H9 (cell line): ENCODE measurements around the gene HIPK2. TPM values are rescaled to one million over a fixed set of nuclear protein-coding genes. Genes with fewer than 3 reads are reported as not detected.

ENCODE experiments used
- DNase-seq: peaks from one replicate; pipeline ENCODE4 v3.0.0-alpha.2; 2017
- H2AFZ ChIP-seq: one replicate; pipeline ENCODE4 v1.6.1; 2013; ENCODE audit warnings: mild to moderate bottlenecking, low read length, control low read depth, moderate library complexity
- H2AK5ac ChIP-seq: 2 replicates; pipeline ENCODE4 v1.6.1; 2013; ENCODE audit warnings: low read length, control low read depth, mixed read lengths; ENCODE audit not compliant: insufficient read length
- H2BK120ac ChIP-seq: one replicate; pipeline ENCODE4 v1.6.1; 2013; ENCODE audit warnings: low read depth, mild to moderate bottlenecking, low read length, control low read depth, inconsistent platforms; ENCODE audit not compliant: poor library complexity, severe bottlenecking
- H2BK12ac ChIP-seq: 2 replicates; pipeline ENCODE4 v1.6.1; 2013; ENCODE audit warnings: low read length, control low read depth, mixed read lengths, low read depth; ENCODE audit not compliant: insufficient read length
- H2BK15ac ChIP-seq: 2 replicates; pipeline ENCODE4 v1.6.1; 2013; ENCODE audit warnings: low read depth, low read length, control low read depth
- H2BK20ac ChIP-seq: one replicate; pipeline ENCODE4 v1.6.1; 2013; ENCODE audit warnings: low read depth, mild to moderate bottlenecking, low read length, control low read depth, inconsistent platforms; ENCODE audit not compliant: poor library complexity, severe bottlenecking
- H2BK5ac ChIP-seq: 2 replicates; pipeline ENCODE4 v1.6.1; 2013; ENCODE audit warnings: low read length, control low read depth, mixed read lengths; ENCODE audit not compliant: insufficient read length
- H3K14ac ChIP-seq: 2 replicates; pipeline ENCODE4 v1.6.1; 2013; ENCODE audit warnings: low read length, control low read depth; ENCODE audit not compliant: insufficient read depth
- H3K18ac ChIP-seq: 2 replicates; pipeline ENCODE4 v1.6.1; 2013; ENCODE audit warnings: low read depth, mild to moderate bottlenecking, mixed read lengths, low read length, control low read depth; ENCODE audit not compliant: insufficient read length
- H3K23ac ChIP-seq: 2 replicates; pipeline ENCODE4 v1.6.1; 2013; ENCODE audit warnings: low read length, control low read depth, mixed read lengths, low read depth; ENCODE audit not compliant: insufficient read length
- H3K23me2 ChIP-seq: 2 replicates; pipeline ENCODE4 v1.6.1; 2013; ENCODE audit warnings: low read depth, mild to moderate bottlenecking, mixed read lengths, low read length, control low read depth; ENCODE audit not compliant: insufficient read length, poor library complexity, severe bottlenecking
- H3K27ac ChIP-seq: 2 replicates; pipeline ENCODE4 v1.5.1; 2013; ENCODE audit warnings: low read length, control low read depth, mixed read lengths, low read depth; ENCODE audit not compliant: insufficient read length
- H3K27me3 ChIP-seq: 2 replicates; pipeline ENCODE4 v1.6.1; 2013; ENCODE audit warnings: low read length, control low read depth, inconsistent platforms; ENCODE audit not compliant: insufficient read depth
- H3K4ac ChIP-seq: 2 replicates; pipeline ENCODE4 v1.6.1; 2013; ENCODE audit warnings: low read depth, mild to moderate bottlenecking, control low read depth, inconsistent platforms, low read length, moderate library complexity
- H3K4me1 ChIP-seq: 2 replicates; pipeline ENCODE4 v1.6.1; 2013; ENCODE audit warnings: low read length, control low read depth, inconsistent platforms; ENCODE audit not compliant: insufficient read depth
- H3K4me2 ChIP-seq: 2 replicates; pipeline ENCODE4 v1.6.1; 2013; ENCODE audit warnings: low read length, control low read depth, mixed read lengths; ENCODE audit not compliant: insufficient read length, insufficient read depth
- H3K56ac ChIP-seq: 2 replicates; pipeline ENCODE4 v1.6.1; 2013; ENCODE audit warnings: low read depth, mild to moderate bottlenecking, mixed read lengths, low read length, control low read depth; ENCODE audit not compliant: insufficient read length
- H3K79me1 ChIP-seq: 2 replicates; pipeline ENCODE4 v1.6.1; 2013; ENCODE audit warnings: low read depth, mild to moderate bottlenecking, moderate library complexity, low read length, control low read depth, inconsistent platforms; ENCODE audit not compliant: insufficient read depth, poor library complexity, severe bottlenecking
- H3K79me2 ChIP-seq: 2 replicates; pipeline ENCODE4 v1.6.1; 2013; ENCODE audit warnings: low read length, control low read depth, inconsistent platforms; ENCODE audit not compliant: insufficient read depth
- H3K9ac ChIP-seq: 2 replicates; pipeline ENCODE4 v1.6.1; 2013; ENCODE audit warnings: low read length, control low read depth, mixed read lengths; ENCODE audit not compliant: insufficient read length; ENCODE audit errors: extremely low read depth
- H3K9me3 ChIP-seq: one replicate; pipeline ENCODE4 v1.6.1; 2013; ENCODE audit warnings: low read depth, low read length, inconsistent platforms; ENCODE audit not compliant: control insufficient read depth
- H3T11ph ChIP-seq: one replicate; pipeline ENCODE4 v1.6.1; 2013; ENCODE audit warnings: mild to moderate bottlenecking, low read length, control low read depth, inconsistent platforms
- H4K20me1 ChIP-seq: one replicate; pipeline ENCODE4 v1.6.1; 2013; ENCODE audit not compliant: control insufficient read depth, insufficient read length, insufficient read depth
- H4K5ac ChIP-seq: 2 replicates; pipeline ENCODE4 v1.6.1; 2013; ENCODE audit warnings: low read depth, mild to moderate bottlenecking, mixed read lengths, low read length, control low read depth; ENCODE audit not compliant: insufficient read length
- H4K8ac ChIP-seq: replicated peaks from 2 replicates; pipeline ENCODE4 v1.6.1; 2013; ENCODE audit warnings: low read length, control low read depth, mixed read lengths, low read depth; ENCODE audit not compliant: insufficient read length
- H4K91ac ChIP-seq: 2 replicates; pipeline ENCODE4 v1.6.1; 2013; ENCODE audit warnings: low read depth, mild to moderate bottlenecking, moderate library complexity, mixed read lengths, low read length, control low read depth; ENCODE audit not compliant: insufficient read length
- H3K27ac Mint-ChIP-seq, 3 experiments: 2 replicates in 2 of 3; 3 replicates in 1 of 3; pipeline ENCODE4 v1.8.0; 2020 to 2021; ENCODE audit warnings: mixed read lengths in 3 of 3, mild to moderate bottlenecking in 1 of 3, moderate library complexity in 1 of 3
- H3K27me3 Mint-ChIP-seq: 2 replicates; pipeline ENCODE4 v1.8.0; 2021; ENCODE audit warnings: low read depth, mild to moderate bottlenecking, moderate library complexity, mixed read lengths
- H3K36me3 Mint-ChIP-seq, 3 experiments: 2 replicates in 2 of 3; 3 replicates in 1 of 3; pipeline ENCODE4 v1.8.0; 2020 to 2021; ENCODE audit warnings: low read depth in 3 of 3, mixed read lengths in 3 of 3; ENCODE audit not compliant: insufficient read depth in 1 of 3
- H3K4me1 Mint-ChIP-seq, 2 experiments: 2 replicates each; pipeline ENCODE4 v1.8.0; 2020; ENCODE audit warnings: mixed read lengths in 2 of 2
- H3K4me3 Mint-ChIP-seq, 2 experiments: 2 replicates in 1 of 2; 3 replicates in 1 of 2; pipeline ENCODE4 v1.8.0; 2020 to 2021; ENCODE audit warnings: mild to moderate bottlenecking in 2 of 2, mixed read lengths in 2 of 2, moderate library complexity in 1 of 2
- H3K9me3 Mint-ChIP-seq, 2 experiments: 2 replicates in 1 of 2; 3 replicates in 1 of 2; pipeline ENCODE4 v1.8.0; 2020; ENCODE audit warnings: mild to moderate bottlenecking in 2 of 2, mixed read lengths in 2 of 2, moderate library complexity in 1 of 2
- CTCF ChIP-seq: fragments of 200-600 bp; sonication (generic); conservative IDR thresholded peaks from 3 replicates; pipeline ENCODE4 v1.8.0; 2021; ENCODE audit warnings: antibody characterized with exemption, mild to moderate bottlenecking
- WGBS: extraction: QIAGEN DNeasy Blood & Tissue Kit; methylation state at CpG from one replicate; pipeline ENCODE4 v1.1.7; 2013; ENCODE audit warnings: missing lambda C conversion rate, low lambda C conversion rate, mixed read lengths; ENCODE audit not compliant: insufficient read length; ENCODE audit errors: extremely low coverage; 5-methylcytosine and 5-hydroxymethylcytosine counted together
- total RNA-seq: library from RNA; stranded (reverse); gene quantifications from 2 replicates; pipeline ENCODE4 v1.2.1, GENCODE V29; 2021

HIPK2 gene
- total RNA-seq, 1 experiment from 2014 or later = 21.9 TPM

GRCh38 chr7:139521439-139521838 is 256.4 kb downstream of the HIPK2 start:
- Mint-ChIP-seq H3K4me1 (peaks cover 8 to 13% of the 10 kb centered on the region in 2 experiments), H3K27ac (no peak overlapping the region), H3K27me3 (peaks cover 50% of the 10 kb centered on the region), H3K9me3 (peaks cover 3 to 4% of the 10 kb centered on the region in 2 experiments; a peak in 4 of 5 replicates), H3K36me3 (peaks cover 0 to 4% (median 2%) of the 10 kb centered on the region in 3 experiments; a peak in 4 of 7 replicates), H3K4me3 (no peak overlapping the region)
- no peak overlapping the region for H2AK5ac ChIP-seq
- H4K91ac ChIP-seq = no peak overlapping the region
- peaks cover 26% of the 10 kb centered on the region; the same call in 1 of the 2 replicates for H3K27me3 ChIP-seq
- H3T11ph ChIP-seq = no peak overlapping the region
- H2BK12ac ChIP-seq = no peak overlapping the region
- no peak overlapping the region for H3K27ac ChIP-seq
- H3K79me1 ChIP-seq = no peaks in the 10 kb centered on the region
- no peak overlapping the region for H2BK20ac ChIP-seq
- H3K56ac ChIP-seq = no peak overlapping the region
- no peak overlapping the region for H4K8ac ChIP-seq
- no peak overlapping the region for H3K14ac ChIP-seq
- no peaks in the 10 kb centered on the region for H3K79me2 ChIP-seq
- peaks cover 5% of the 10 kb centered on the region for H3K23me2 ChIP-seq
- no peak overlapping the region for H3K23ac ChIP-seq
- no peaks in the 10 kb centered on the region for H3K9me3 ChIP-seq
- H2BK120ac ChIP-seq = no peak overlapping the region
- no peaks in the 10 kb centered on the region; the same call in 1 of the 2 replicates for H3K4me1 ChIP-seq
- no peak overlapping the region for H3K9ac ChIP-seq
- DNase-seq = no peak
- no peak overlapping the region for H4K5ac ChIP-seq
- H2BK5ac ChIP-seq = no peak overlapping the region
- H2BK15ac ChIP-seq = no peak overlapping the region
- H3K18ac ChIP-seq = no peak overlapping the region
- no peak for TF ChIP-seq CTCF
- WGBS = no CpG with 5 or more reads among the region's 1 CpG
- H4K20me1 ChIP-seq = no peaks in the 10 kb centered on the region
- H3K4me2 ChIP-seq = no peak overlapping the region
- H2AFZ ChIP-seq = no peak overlapping the region
- no peak overlapping the region for H3K4ac ChIP-seq
